Hepatocyte (in vitro differentiated cells): ENCODE results near the gene OR7A5. TPM values are rescaled to one million over a fixed set of nuclear protein-coding genes. Genes with fewer than 3 reads are reported as not detected.

Experiments used
- DNase-seq: peaks from one replicate; pipeline ENCODE4 v3.0.0-alpha.2; 2016; ENCODE audit warnings: low spot score
- H2AFZ ChIP-seq: fragments of 200-600 bp; sonication (generic); 2 replicates; pipeline ENCODE4 v1.6.0; 2016; ENCODE audit warnings: antibody characterized with exemption, mild to moderate bottlenecking
- H3K27ac ChIP-seq: fragments of 200-600 bp; sonication (generic); 2 replicates; pipeline ENCODE4 v1.5.1; 2016; ENCODE audit warnings: mild to moderate bottlenecking
- H3K27me3 ChIP-seq: fragments of 200-600 bp; sonication (generic); 2 replicates; pipeline ENCODE4 v1.6.1; 2016
- H3K36me3 ChIP-seq: fragments of 200-600 bp; sonication (generic); replicated peaks from 2 replicates; pipeline ENCODE4 v1.5.1; 2016; ENCODE audit warnings: low read depth; ENCODE audit not compliant: insufficient read depth
- H3K4me1 ChIP-seq: fragments of 200-600 bp; sonication (generic); 2 replicates; pipeline ENCODE4 v1.5.1; 2016; ENCODE audit warnings: mild to moderate bottlenecking, moderate library complexity; ENCODE audit not compliant: insufficient read depth
- H3K4me2 ChIP-seq: fragments of 200-600 bp; sonication (generic); 2 replicates; pipeline ENCODE4 v1.6.0; 2016
- H3K4me3 ChIP-seq: fragments of 200-600 bp; sonication (generic); 2 replicates; pipeline ENCODE4 v1.5.1; 2016; ENCODE audit warnings: mild to moderate bottlenecking
- H3K79me2 ChIP-seq: fragments of 200-600 bp; sonication (generic); 2 replicates; pipeline ENCODE4 v1.6.0; 2017; ENCODE audit warnings: mild to moderate bottlenecking
- H3K9me2 ChIP-seq: fragments of 200-600 bp; sonication (generic); replicated peaks from 2 replicates; pipeline ENCODE4 v1.6.0; 2017; ENCODE audit warnings: mild to moderate bottlenecking; ENCODE audit not compliant: insufficient read depth
- H3K9me3 ChIP-seq: fragments of 200-600 bp; sonication (generic); 2 replicates; pipeline ENCODE4 v1.5.1; 2016; ENCODE audit warnings: low read depth, mild to moderate bottlenecking
- H4K20me1 ChIP-seq: fragments of 200-600 bp; sonication (generic); 2 replicates; pipeline ENCODE4 v1.6.0; 2016; ENCODE audit warnings: mild to moderate bottlenecking; ENCODE audit not compliant: insufficient read depth, poor library complexity, severe bottlenecking
- EZH2 ChIP-seq: fragments of 200-600 bp; sonication (generic); IDR thresholded peaks from 2 replicates; pipeline ENCODE4 v1.6.1; 2016; ENCODE audit warnings: antibody characterized with exemption, mild to moderate bottlenecking, borderline replicate concordance
- EZH2phosphoT487 ChIP-seq: fragments of 200-600 bp; sonication (generic); IDR thresholded peaks from one replicate; pipeline ENCODE4 v1.6.1; 2018; ENCODE audit warnings: antibody characterized with exemption, mild to moderate bottlenecking, low read depth, moderate library complexity; ENCODE audit not compliant: unreplicated experiment, severe bottlenecking
- WGBS: methylation state at CpG from one replicate; pipeline ENCODE4 v1.1.6; 2016; ENCODE audit warnings: low lambda C conversion rate; ENCODE audit errors: missing lambda C conversion rate; 5-methylcytosine and 5-hydroxymethylcytosine counted together
- polyA plus RNA-seq: library from polyadenylated mRNA; unstranded; fragments of >200 nt; fragmentation: Nextera tagmentation; extraction: Ambion mirVana; gene quantifications from 2 replicates; pipeline ENCODE4 v1.2.1, GENCODE V29; 2016
- total RNA-seq: library from RNA; depleted of rRNA; stranded (reverse); fragments of >200 nt; gene quantifications from 2 replicates; pipeline ENCODE4 v1.2.3, GENCODE V29; 2014
- TF ChIP-seq, protein P1 (sequence below): fragments of 200-600 bp; sonication (generic); IDR thresholded peaks from 2 replicates; pipeline ENCODE4 v1.5.1; 2016; ENCODE audit warnings: antibody characterized with exemption, mild to moderate bottlenecking; ENCODE audit not compliant: poor library complexity

Gene OR7A5
- total and polyA plus RNA-seq, 2 experiments from 2014 or later = not detected

DNA sequence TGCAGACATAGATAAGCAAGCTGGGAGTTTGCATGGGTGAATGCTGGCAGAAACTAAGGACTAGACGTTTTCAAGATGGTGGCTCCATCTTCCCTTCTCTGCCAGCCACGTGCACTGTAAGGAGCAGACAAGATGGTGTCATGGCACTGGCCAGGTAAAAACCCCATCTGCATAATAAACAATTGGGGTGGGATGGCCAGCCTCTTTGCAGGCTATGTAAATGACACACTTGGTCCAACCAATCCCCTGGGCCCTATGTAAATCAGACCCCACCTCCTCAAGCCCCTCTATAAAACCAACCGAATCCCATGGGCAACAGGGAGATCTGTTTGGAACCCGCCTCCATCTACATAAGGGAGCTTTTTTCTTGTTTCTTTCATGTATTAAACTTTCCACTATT lies 2.4 kb upstream of the OR7A5 start:
- Histone ChIP-seq H3K27ac (no peak overlapping the region), H3K9me3 (no peaks in the 10 kb centered on the region), H4K20me1 (no peaks in the 10 kb centered on the region), H3K79me2 (no peaks in the 10 kb centered on the region), H3K4me1 (no peaks in the 10 kb centered on the region), H3K4me2 (no peak overlapping the region), H3K9me2 (no peaks in the 10 kb centered on the region), H3K36me3 (no peaks in the 10 kb centered on the region), H3K4me3 (no peak overlapping the region), H2AFZ (no peak overlapping the region), H3K27me3 (no peaks in the 10 kb centered on the region)
- no peak for DNase-seq
- WGBS = 52% methylated on average over 4 of the region's 4 CpGs
- TF ChIP-seq EZH2phosphoT487 (no peak), EZH2 (no peak)
- TF ChIP-seq, protein P1, sequence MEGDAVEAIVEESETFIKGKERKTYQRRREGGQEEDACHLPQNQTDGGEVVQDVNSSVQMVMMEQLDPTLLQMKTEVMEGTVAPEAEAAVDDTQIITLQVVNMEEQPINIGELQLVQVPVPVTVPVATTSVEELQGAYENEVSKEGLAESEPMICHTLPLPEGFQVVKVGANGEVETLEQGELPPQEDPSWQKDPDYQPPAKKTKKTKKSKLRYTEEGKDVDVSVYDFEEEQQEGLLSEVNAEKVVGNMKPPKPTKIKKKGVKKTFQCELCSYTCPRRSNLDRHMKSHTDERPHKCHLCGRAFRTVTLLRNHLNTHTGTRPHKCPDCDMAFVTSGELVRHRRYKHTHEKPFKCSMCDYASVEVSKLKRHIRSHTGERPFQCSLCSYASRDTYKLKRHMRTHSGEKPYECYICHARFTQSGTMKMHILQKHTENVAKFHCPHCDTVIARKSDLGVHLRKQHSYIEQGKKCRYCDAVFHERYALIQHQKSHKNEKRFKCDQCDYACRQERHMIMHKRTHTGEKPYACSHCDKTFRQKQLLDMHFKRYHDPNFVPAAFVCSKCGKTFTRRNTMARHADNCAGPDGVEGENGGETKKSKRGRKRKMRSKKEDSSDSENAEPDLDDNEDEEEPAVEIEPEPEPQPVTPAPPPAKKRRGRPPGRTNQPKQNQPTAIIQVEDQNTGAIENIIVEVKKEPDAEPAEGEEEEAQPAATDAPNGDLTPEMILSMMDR = no peak

GRCh38 chr19:14830702-14831101 lies 4.3 kb downstream of the OR7A5 start:
- no peak overlapping the region for H3K4me3 ChIP-seq
- H3K27ac ChIP-seq = no peak overlapping the region
- H3K9me2 ChIP-seq = no peaks in the 10 kb centered on the region
- no peaks in the 10 kb centered on the region for H4K20me1 ChIP-seq
- no peak overlapping the region for H2AFZ ChIP-seq
- no peaks in the 10 kb centered on the region for H3K9me3 ChIP-seq
- no peaks in the 10 kb centered on the region for H3K27me3 ChIP-seq
- no peaks in the 10 kb centered on the region for H3K36me3 ChIP-seq
- H3K4me1 ChIP-seq = no peaks in the 10 kb centered on the region
- no peak for DNase-seq
- no peaks in the 10 kb centered on the region for H3K79me2 ChIP-seq
- WGBS = 66% methylated on average over 4 of the region's 4 CpGs
- TF ChIP-seq, protein P1 = no peak
- no peak for TF ChIP-seq EZH2phosphoT487
- TF ChIP-seq EZH2 = no peak
- no peak overlapping the region for H3K4me2 ChIP-seq

GRCh38 chr19:14826006-14826405 lies 9.0 kb downstream of the OR7A5 start:
- TF ChIP-seq, protein P1 = no peak
- TF ChIP-seq EZH2phosphoT487 (no peak), EZH2 (no peak)
- Histone ChIP-seq H3K79me2 (no peaks in the 10 kb centered on the region), H3K9me3 (no peaks in the 10 kb centered on the region), H3K36me3 (no peaks in the 10 kb centered on the region), H3K27me3 (no peaks in the 10 kb centered on the region), H3K4me1 (no peaks in the 10 kb centered on the region), H4K20me1 (no peaks in the 10 kb centered on the region), H3K4me2 (no peak overlapping the region), H2AFZ (no peak overlapping the region), H3K27ac (no peak overlapping the region), H3K4me3 (no peak overlapping the region), H3K9me2 (no peaks in the 10 kb centered on the region)
- 82% methylated on average over 2 of the region's 2 CpGs for WGBS
- no peak for DNase-seq

DNA sequence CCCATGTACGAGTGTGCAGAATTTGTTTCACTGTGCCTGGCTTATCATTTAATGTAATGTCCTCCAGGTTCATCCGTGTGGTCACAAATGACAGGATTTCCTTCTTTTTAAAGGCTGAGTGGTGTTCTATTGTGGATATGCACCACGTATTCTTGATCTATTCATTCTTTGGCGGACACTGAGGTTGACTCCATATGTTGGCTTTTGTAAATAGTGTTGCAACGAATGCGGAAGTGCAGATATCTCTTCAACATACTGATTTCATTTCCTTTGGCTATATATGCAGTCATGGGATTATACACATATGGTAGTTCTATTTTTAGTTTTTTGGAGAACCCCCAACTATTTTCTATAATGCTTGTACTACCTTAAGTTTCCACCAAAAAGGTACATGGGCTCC lies 13.0 kb downstream of the OR7A5 start:
- Histone ChIP-seq H3K4me1 (no peaks in the 10 kb centered on the region), H3K4me2 (no peak overlapping the region), H4K20me1 (no peaks in the 10 kb centered on the region), H3K27me3 (no peaks in the 10 kb centered on the region), H3K36me3 (no peaks in the 10 kb centered on the region), H3K27ac (no peak overlapping the region), H3K79me2 (no peaks in the 10 kb centered on the region), H3K4me3 (no peak overlapping the region), H3K9me2 (no peaks in the 10 kb centered on the region), H2AFZ (no peak overlapping the region), H3K9me3 (no peaks in the 10 kb centered on the region)
- DNase-seq = no peak
- WGBS = 62% methylated on average over 6 of the region's 6 CpGs
- TF ChIP-seq, protein P1 = no peak
- TF ChIP-seq EZH2 (no peak), EZH2phosphoT487 (no peak)
